ENCODE results near the gene HES5. TPM values are rescaled to one million over a fixed set of nuclear protein-coding genes. Genes with fewer than 3 reads are reported as not detected.

The HES5 gene, protein sequence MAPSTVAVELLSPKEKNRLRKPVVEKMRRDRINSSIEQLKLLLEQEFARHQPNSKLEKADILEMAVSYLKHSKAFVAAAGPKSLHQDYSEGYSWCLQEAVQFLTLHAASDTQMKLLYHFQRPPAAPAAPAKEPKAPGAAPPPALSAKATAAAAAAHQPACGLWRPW
- not detected in 2 replicates for total RNA-seq (2014; rRNA removed; shearing (Covaris generic))

DNA sequence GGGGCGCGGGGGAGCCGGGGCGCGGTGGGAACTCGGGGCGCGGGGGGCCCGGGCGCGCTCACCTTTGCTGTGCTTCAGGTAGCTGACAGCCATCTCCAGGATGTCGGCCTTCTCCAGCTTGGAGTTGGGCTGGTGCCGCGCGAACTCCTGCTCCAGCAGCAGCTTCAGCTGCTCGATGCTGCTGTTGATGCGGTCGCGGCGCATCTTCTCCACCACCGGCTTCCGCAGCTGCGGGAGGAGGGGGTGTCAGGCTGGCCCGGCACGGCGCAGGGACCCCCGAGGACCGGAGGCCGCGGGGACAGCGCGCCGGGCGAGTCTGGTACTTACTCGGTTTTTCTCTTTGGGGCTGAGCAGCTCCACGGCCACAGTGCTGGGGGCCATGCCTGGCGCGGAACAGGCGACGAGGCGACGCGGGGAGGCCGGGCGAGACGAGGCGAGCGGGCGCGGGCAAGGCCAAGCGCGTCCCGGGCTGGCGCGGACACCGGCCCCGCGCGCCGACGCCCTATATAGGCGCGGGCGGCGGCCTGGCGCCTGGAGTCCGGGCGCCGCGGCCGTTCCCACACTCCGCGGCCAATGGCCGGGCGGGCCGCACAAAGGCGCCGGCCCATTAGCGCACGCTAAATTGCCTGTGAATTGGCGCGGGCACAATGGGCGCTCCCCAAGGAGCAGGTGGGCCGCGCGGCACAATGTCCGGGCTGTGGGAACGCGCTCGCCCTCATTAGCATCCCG is at the start of gene HES5:
Gene HES5 (minus strand): TSS at position 480 of the 729 bp plus-strand sequence. CDS start 99 bp downstream, at position 381.

DNA sequence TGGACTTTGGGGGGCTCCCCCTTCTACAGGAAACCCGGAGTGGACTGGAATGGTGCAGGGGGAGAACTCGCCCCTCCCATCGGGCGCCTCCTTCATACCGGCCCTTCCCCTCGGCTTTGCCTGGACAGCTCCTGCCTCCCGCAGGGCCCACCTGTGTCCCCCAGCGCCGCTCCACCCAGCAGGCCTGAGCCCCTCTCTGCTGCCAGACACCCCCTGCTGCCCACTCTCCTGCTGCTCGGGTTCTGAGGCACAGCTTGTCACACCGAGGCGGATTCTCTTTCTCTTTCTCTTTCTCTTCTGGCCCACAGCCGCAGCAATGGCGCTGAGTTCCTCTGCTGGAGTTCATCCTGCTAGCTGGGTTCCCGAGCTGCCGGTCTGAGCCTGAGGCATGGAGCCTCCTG is 26.2 kb upstream of the HES5 start, which contains the start of gene TNFRSF14:
Gene TNFRSF14 (plus strand): TSS at position 95 of the 401 bp plus-strand sequence. CDS start 294 bp downstream, at position 389.

GRCh38 chr1:2525920-2526823 is 3.9 kb downstream of the HES5 start, which contains the start of gene PANK4:
Gene PANK4 (minus strand): TSS chr1:2526596. CDS start chr1:2526587, 9 bp downstream.

Other genes starting within 250 kb of the HES5 start
- gene MORN1, start 138.7 kb downstream of the HES5 start, total RNA-seq (2014; rRNA removed; shearing (Covaris generic)), result 34.2 and 34.3 TPM in 2 replicates
- gene RER1, start 138.4 kb downstream of the HES5 start, total RNA-seq (2014; rRNA removed; shearing (Covaris generic)), result 87.6 and 97.9 TPM in 2 replicates
- gene PEX10, start 117.7 kb downstream of the HES5 start, total RNA-seq (2014; rRNA removed; shearing (Covaris generic)), result 44.3 and 47.3 TPM in 2 replicates
- gene PLCH2, start 54.0 kb downstream of the HES5 start, total RNA-seq (2014; rRNA removed; shearing (Covaris generic)), result not detected in 2 replicates
- gene PANK4, start 3.7 kb downstream of the HES5 start, total RNA-seq (2014; rRNA removed; shearing (Covaris generic)), result 29.5 and 31.4 TPM in 2 replicates
- 8.8 and 9.9 TPM in 2 replicates for gene TNFRSF14, start 26.1 kb upstream of the HES5 start, total RNA-seq (2014; rRNA removed; shearing (Covaris generic))
- 12.0 and 18.4 TPM in 2 replicates for gene PRXL2B, start 56.5 kb upstream of the HES5 start, total RNA-seq (2014; rRNA removed; shearing (Covaris generic))
- gene MMEL1, start 102.8 kb upstream of the HES5 start, total RNA-seq (2014; rRNA removed; shearing (Covaris generic)), result not detected in 2 replicates